ENCODE data around the gene KAZN. TPM values are rescaled to one million over a fixed set of nuclear protein-coding genes. Genes with fewer than 3 reads are reported as not detected.

Gene KAZN
- total RNA-seq, 1 donor from 2014 or later = 2.8 TPM

DNA sequence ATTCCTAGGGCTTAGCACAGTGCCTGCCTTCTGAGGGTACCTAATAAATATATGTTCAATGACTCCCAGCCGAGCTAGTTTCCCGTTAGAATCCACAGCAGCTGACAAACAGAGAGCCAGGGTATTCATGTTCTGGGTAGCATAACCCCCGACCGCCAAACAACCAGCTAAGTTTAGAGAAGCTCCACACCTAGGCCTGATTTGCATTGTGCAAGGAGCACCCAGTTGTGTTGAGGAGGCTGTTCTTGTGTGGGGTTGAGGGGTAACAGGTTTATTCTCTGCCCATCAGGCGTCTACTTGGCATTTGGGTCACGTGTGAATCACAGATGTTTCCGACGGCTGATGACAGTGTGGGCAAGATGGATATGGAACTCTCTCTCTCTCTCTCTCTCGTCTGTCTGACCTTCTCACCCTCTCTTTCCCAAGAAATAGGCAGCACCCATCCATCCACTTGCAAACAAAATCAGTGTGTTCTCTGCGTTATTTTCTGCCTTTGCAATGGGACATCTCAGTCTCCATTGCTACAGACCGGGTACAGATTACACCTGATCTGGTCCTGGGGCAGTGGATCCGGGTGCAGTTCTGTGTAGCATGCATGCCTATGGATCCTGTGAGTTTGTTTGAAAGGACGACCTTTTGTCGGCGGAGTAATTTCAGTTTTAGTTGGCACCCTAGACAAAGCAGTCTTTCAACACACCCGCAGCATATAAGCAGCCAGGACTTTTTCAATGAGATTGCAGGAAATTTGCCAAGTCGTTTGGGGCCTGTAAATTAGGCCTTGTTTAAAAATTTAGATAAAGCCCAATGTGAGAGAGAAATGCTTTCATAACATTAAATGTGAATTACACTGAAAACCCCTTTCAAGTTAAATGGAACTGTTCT, 29.4 kb downstream of the KAZN start:
- TF ChIP-seq, protein P1, sequence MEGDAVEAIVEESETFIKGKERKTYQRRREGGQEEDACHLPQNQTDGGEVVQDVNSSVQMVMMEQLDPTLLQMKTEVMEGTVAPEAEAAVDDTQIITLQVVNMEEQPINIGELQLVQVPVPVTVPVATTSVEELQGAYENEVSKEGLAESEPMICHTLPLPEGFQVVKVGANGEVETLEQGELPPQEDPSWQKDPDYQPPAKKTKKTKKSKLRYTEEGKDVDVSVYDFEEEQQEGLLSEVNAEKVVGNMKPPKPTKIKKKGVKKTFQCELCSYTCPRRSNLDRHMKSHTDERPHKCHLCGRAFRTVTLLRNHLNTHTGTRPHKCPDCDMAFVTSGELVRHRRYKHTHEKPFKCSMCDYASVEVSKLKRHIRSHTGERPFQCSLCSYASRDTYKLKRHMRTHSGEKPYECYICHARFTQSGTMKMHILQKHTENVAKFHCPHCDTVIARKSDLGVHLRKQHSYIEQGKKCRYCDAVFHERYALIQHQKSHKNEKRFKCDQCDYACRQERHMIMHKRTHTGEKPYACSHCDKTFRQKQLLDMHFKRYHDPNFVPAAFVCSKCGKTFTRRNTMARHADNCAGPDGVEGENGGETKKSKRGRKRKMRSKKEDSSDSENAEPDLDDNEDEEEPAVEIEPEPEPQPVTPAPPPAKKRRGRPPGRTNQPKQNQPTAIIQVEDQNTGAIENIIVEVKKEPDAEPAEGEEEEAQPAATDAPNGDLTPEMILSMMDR (IDR thresholded peaks at IDR 0.05; ENCODE audit: insufficient read depth, low read length, poor library complexity, severe bottlenecking) = no peak
- H3K36me3 ChIP-seq (ENCODE audit: control insufficient read depth, insufficient read depth, low read length) = no peaks in the 10 kb centered on the region
- no peak for DNase-seq (ENCODE audit: low read depth)
- H3K4me3 ChIP-seq (ENCODE audit: low read depth, low read length) = no peak overlapping the region
- no peaks in the 10 kb centered on the region for H3K27me3 ChIP-seq (ENCODE audit: control insufficient read depth, insufficient read depth, low read length)

- TF ChIP-seq, protein P1 (IDR thresholded peaks at IDR 0.05; ENCODE audit: insufficient read depth, low read length, poor library complexity, severe bottlenecking) = no peak
- H3K36me3 ChIP-seq (ENCODE audit: control insufficient read depth, insufficient read depth, low read length) = no peaks in the 10 kb centered on the region
- no peak overlapping the region for H3K4me3 ChIP-seq (ENCODE audit: low read depth, low read length)
- no peak for DNase-seq (ENCODE audit: low read depth)
- H3K27me3 ChIP-seq (ENCODE audit: control insufficient read depth, insufficient read depth, low read length) = no peaks in the 10 kb centered on the region
Measured at GRCh38 chr1:14629363-14630014, 31.0 kb downstream of the KAZN start.

- TF ChIP-seq, protein P1 (IDR thresholded peaks at IDR 0.05; ENCODE audit: insufficient read depth, low read length, poor library complexity, severe bottlenecking) = no peak
- Histone ChIP-seq H3K27me3 (ENCODE audit: control insufficient read depth, insufficient read depth, low read length) (no peaks in the 10 kb centered on the region), H3K36me3 (ENCODE audit: control insufficient read depth, insufficient read depth, low read length) (no peaks in the 10 kb centered on the region), H3K4me3 (ENCODE audit: low read depth, low read length) (no peak overlapping the region)
- no peak for DNase-seq (ENCODE audit: low read depth)
Measured at GRCh38 chr1:14630986-14631385, 32.5 kb downstream of the KAZN start.

GRCh38 chr1:14631421-14631820, 32.9 kb downstream of the KAZN start:
- H3K27me3 ChIP-seq (ENCODE audit: control insufficient read depth, insufficient read depth, low read length) = no peaks in the 10 kb centered on the region
- DNase-seq (ENCODE audit: low read depth) = no peak
- no peaks in the 10 kb centered on the region for H3K36me3 ChIP-seq (ENCODE audit: control insufficient read depth, insufficient read depth, low read length)
- TF ChIP-seq, protein P1 (IDR thresholded peaks at IDR 0.05; ENCODE audit: insufficient read depth, low read length, poor library complexity, severe bottlenecking) = no peak
- H3K4me3 ChIP-seq (ENCODE audit: low read depth, low read length) = no peak overlapping the region

DNA sequence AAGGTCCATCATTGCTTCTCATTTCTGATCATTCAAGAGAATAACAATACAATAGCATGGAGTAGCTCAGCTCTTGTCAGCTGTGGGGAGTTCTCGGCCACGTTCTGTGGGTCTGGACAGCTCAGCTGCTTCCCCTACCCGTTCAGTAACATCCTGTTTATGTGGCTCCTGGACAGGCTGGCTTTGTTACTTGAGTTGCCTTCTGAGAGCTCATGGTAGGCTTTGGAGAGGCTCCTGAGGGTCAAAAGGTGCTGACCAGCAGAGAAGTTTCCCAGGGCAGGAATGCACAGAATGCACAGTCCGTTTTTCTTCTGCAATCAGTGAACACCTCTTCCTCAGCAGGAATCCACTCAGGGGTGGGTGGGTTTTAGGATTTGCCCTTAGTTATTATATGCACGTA, 36.0 kb downstream of the KAZN start:
- TF ChIP-seq, protein P1 (IDR thresholded peaks at IDR 0.05; ENCODE audit: insufficient read depth, low read length, poor library complexity, severe bottlenecking) = no peak
- H3K4me3 ChIP-seq (ENCODE audit: low read depth, low read length) = no peak overlapping the region
- H3K27me3 ChIP-seq (ENCODE audit: control insufficient read depth, insufficient read depth, low read length) = no peaks in the 10 kb centered on the region
- DNase-seq (ENCODE audit: low read depth) = no peak
- H3K36me3 ChIP-seq (ENCODE audit: control insufficient read depth, insufficient read depth, low read length) = no peaks in the 10 kb centered on the region

Data from kidney epithelial cell (primary cell).